Ascending aorta (tissue), 2 donors: ENCODE results near the gene SART1. TPM values are rescaled to one million over a fixed set of nuclear protein-coding genes. Genes with fewer than 3 reads are reported as not detected.

Experiments
- DNase-seq, 2 donors: peaks; one replicate each; pipeline ENCODE4 v3.0.0-alpha.2; 2019; ENCODE audit warnings: low spot score in 2 of 2
- H3K27ac ChIP-seq, 2 donors: fragments of 200-600 bp; sonication (generic); one replicate each; pipeline ENCODE4 v1.5.1; 2016 to 2017; ENCODE audit warnings: mild to moderate bottlenecking in 1 of 2
- H3K27me3 ChIP-seq: fragments of 200-600 bp; sonication (generic); one replicate; pipeline ENCODE4 v1.5.1; 2017
- H3K36me3 ChIP-seq, 2 donors: fragments of 200-600 bp; sonication (generic); one replicate each; pipeline ENCODE4 v1.5.1; 2016
- H3K4me1 ChIP-seq, 2 donors: fragments of 200-600 bp; sonication (generic); one replicate each; pipeline ENCODE4 v1.5.1; 2016 to 2017; ENCODE audit warnings: mild to moderate bottlenecking in 1 of 2
- H3K4me3 ChIP-seq, 2 donors: fragments of 200-600 bp; sonication (generic); one replicate each; pipeline ENCODE4 v1.5.1; 2016 to 2017; ENCODE audit warnings: mild to moderate bottlenecking in 1 of 2
- H3K9me3 ChIP-seq, 2 donors: fragments of 200-600 bp; sonication (generic); one replicate each; pipeline ENCODE4 v1.5.1; 2016
- intact Hi-C: fragments of 100-400 bp; cut with DNase I; formaldehyde crosslinking; loops from one replicate; pipeline ENCODE4 v1.15.1; 2023
- total RNA-seq: library from RNA; depleted of rRNA; stranded (reverse); fragments of >200 nt; gene quantifications from one replicate; pipeline ENCODE4 v1.1.0, GENCODE V29; 2016
- TF ChIP-seq, protein P1 (sequence below), 3 experiments: fragments of 200-600 bp in 2 of 3; fragments of 450-650 bp in 1 of 3; sonication (generic) in 2 of 3; IDR thresholded peaks; one replicate each; pipeline ENCODE4 v1.5.1; 2016 to 2019; ENCODE audit warnings: antibody characterized with exemption in 3 of 3, mild to moderate bottlenecking in 1 of 3, moderate library complexity in 1 of 3

Gene SART1
- total RNA-seq, 1 donor from 2014 or later, result 28.4 TPM

GRCh38 chr11:66011239-66011784 lies 49.8 kb downstream of the SART1 start:
- Histone ChIP-seq H3K27me3 (no peaks in the 10 kb centered on the region), H3K4me1 (peaks cover 25 to 53% of the 10 kb centered on the region in 2 donors), H3K9me3 (no peaks in the 10 kb centered on the region), H3K36me3 (peaks cover 0 to 3% of the 10 kb centered on the region in 2 donors), H3K4me3 (peak overlapping the region; percentile 6 to 8), H3K27ac (peak overlapping the region; percentile 94 to 95)
- DNase-seq, result peak in 1 of 2 donors; percentile 86
- intact Hi-C loops, result no loop called here
- TF ChIP-seq, protein P1, sequence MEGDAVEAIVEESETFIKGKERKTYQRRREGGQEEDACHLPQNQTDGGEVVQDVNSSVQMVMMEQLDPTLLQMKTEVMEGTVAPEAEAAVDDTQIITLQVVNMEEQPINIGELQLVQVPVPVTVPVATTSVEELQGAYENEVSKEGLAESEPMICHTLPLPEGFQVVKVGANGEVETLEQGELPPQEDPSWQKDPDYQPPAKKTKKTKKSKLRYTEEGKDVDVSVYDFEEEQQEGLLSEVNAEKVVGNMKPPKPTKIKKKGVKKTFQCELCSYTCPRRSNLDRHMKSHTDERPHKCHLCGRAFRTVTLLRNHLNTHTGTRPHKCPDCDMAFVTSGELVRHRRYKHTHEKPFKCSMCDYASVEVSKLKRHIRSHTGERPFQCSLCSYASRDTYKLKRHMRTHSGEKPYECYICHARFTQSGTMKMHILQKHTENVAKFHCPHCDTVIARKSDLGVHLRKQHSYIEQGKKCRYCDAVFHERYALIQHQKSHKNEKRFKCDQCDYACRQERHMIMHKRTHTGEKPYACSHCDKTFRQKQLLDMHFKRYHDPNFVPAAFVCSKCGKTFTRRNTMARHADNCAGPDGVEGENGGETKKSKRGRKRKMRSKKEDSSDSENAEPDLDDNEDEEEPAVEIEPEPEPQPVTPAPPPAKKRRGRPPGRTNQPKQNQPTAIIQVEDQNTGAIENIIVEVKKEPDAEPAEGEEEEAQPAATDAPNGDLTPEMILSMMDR (IDR thresholded peaks at IDR 0.05), result no peak

- no peaks in the 10 kb centered on the region for H3K27me3 ChIP-seq
- TF ChIP-seq, protein P1 (IDR thresholded peaks at IDR 0.05), result no peak
- H3K36me3 ChIP-seq, result no peaks in the 10 kb centered on the region
Observed at GRCh38 chr11:66011785-66012303, 50.3 kb downstream of the SART1 start, which contains the start of gene CST6. Gene CST6 (plus strand): TSS chr11:66012008. CDS start chr11:66012045, 37 bp downstream.

GRCh38 chr11:66012371-66012945 lies 50.9 kb downstream of the SART1 start:
- intact Hi-C loops, result no loop called here
- no peaks in the 10 kb centered on the region for H3K9me3 ChIP-seq
- no peaks in the 10 kb centered on the region for H3K36me3 ChIP-seq
- peaks cover 27 to 63% of the 10 kb centered on the region in 2 donors for H3K4me1 ChIP-seq
- H3K27me3 ChIP-seq, result no peaks in the 10 kb centered on the region
- no peak for DNase-seq
- peak overlapping the region in 1 of 2 donors; percentile 6 for H3K4me3 ChIP-seq
- peak overlapping the region; percentile 94 to 95 for H3K27ac ChIP-seq
- TF ChIP-seq, protein P1 (IDR thresholded peaks at IDR 0.05), result no peak

More at GRCh38 chr11:66011785-66012303, 50.3 kb downstream of the SART1 start, which contains the start of gene CST6:
- DNase-seq, result no peak
- peaks cover 27 to 59% of the 10 kb centered on the region in 2 donors for H3K4me1 ChIP-seq
- H3K9me3 ChIP-seq, result no peaks in the 10 kb centered on the region
- intact Hi-C loops, result no loop called here
- H3K27ac ChIP-seq, result peak within 1 kb of the TSS; percentile 94 to 95
- peak within 1 kb of the TSS; percentile 6 to 8 for H3K4me3 ChIP-seq

GRCh38 chr11:66012946-66013761 lies 51.6 kb downstream of the SART1 start:
- Histone ChIP-seq H3K9me3 (no peaks in the 10 kb centered on the region), H3K27ac (peak overlapping the region; percentile 94 to 95), H3K27me3 (no peaks in the 10 kb centered on the region), H3K4me3 (no peak overlapping the region), H3K36me3 (no peaks in the 10 kb centered on the region), H3K4me1 (peaks cover 27 to 63% of the 10 kb centered on the region in 2 donors)
- TF ChIP-seq, protein P1 (IDR thresholded peaks at IDR 0.05), result no peak
- no peak for DNase-seq
- intact Hi-C loops, result no loop called here

- intact Hi-C loops, result no loop called here
- H3K27ac ChIP-seq, result peak overlapping the region; percentile 94 to 95
Observed at GRCh38 chr11:66013762-66014100, 52.2 kb downstream of the SART1 start.

More at GRCh38 chr11:66013762-66014100, 52.2 kb downstream of the SART1 start:
- H3K4me1 ChIP-seq, result peaks cover 27 to 60% of the 10 kb centered on the region in 2 donors
- no peak for DNase-seq
- H3K27me3 ChIP-seq, result no peaks in the 10 kb centered on the region
- TF ChIP-seq, protein P1 (IDR thresholded peaks at IDR 0.05), result no peak
- no peaks in the 10 kb centered on the region for H3K36me3 ChIP-seq
- H3K9me3 ChIP-seq, result no peaks in the 10 kb centered on the region
- no peak overlapping the region for H3K4me3 ChIP-seq
